Measurements from ENCODE around the gene FGFR2. TPM values are rescaled to one million over a fixed set of nuclear protein-coding genes. Genes with fewer than 3 reads are reported as not detected.

FGFR2 gene
- total RNA-seq, 4 donors from 2014 or later: 22.5 to 58.0 (median 44.4) TPM

GRCh38 chr10:121568275-121568674 is 30.0 kb downstream of the FGFR2 start:
- no peaks in the 10 kb centered on the region for H3K27me3 ChIP-seq
- intact Hi-C loops (cut with DNase I): no loop called here
- H3K4me3 ChIP-seq: no peak overlapping the region
- peaks cover 0 to 15% (median 0%) of the 10 kb centered on the region in 3 donors for H3K36me3 ChIP-seq
- WGBS, 2 donors: 60 to 84% methylated on average over 2 of the region's 2 CpGs
- H3K27ac ChIP-seq: no peak overlapping the region
- DNase-seq: no peak
- H3K9me3 ChIP-seq: no peaks in the 10 kb centered on the region
- TF ChIP-seq POLR2A (IDR thresholded peaks at IDR 0.05): no peak
- TF ChIP-seq CTCF (IDR thresholded peaks at IDR 0.05): no peak
- H3K4me1 ChIP-seq: peaks cover 0 to 41% (median 17%) of the 10 kb centered on the region in 3 donors

DNA sequence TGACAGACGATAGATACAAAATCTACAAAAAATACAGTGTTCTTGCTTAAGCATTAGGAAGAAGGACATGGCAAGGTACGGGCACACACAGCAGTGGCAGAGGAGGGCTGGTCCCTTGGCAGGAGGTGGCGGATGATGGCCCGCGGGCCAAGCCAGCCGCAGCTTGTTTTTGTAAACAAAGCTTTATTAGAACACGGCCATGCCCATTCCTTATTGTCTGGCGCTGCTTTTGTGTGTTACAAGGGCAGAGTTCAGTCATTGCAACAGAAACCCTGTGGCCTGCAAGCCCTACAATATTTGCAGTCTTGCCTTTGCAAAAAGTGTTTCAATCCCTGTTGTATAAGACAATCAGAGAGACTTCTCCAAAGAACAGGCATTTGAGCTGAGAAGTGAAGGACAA is 30.7 kb downstream of the FGFR2 start:
- Histone ChIP-seq H3K36me3 (peaks cover 0 to 15% (median 0%) of the 10 kb centered on the region in 3 donors), H3K27me3 (no peaks in the 10 kb centered on the region), H3K27ac (no peak overlapping the region), H3K9me3 (no peaks in the 10 kb centered on the region), H3K4me3 (no peak overlapping the region), H3K4me1 (peaks cover 0 to 34% (median 10%) of the 10 kb centered on the region in 3 donors)
- no peak for DNase-seq
- intact Hi-C loops (cut with DNase I): no loop called here
- 27 to 52% methylated on average over 3 to 7 of the region's 8 CpGs for WGBS, 2 donors
- TF ChIP-seq POLR2A (IDR thresholded peaks at IDR 0.05) (no peak), CTCF (IDR thresholded peaks at IDR 0.05) (no peak)

- Histone ChIP-seq H3K4me1 (peaks cover 0 to 30% (median 10%) of the 10 kb centered on the region in 3 donors), H3K4me3 (no peak overlapping the region), H3K27me3 (no peaks in the 10 kb centered on the region), H3K27ac (no peak overlapping the region), H3K9me3 (no peaks in the 10 kb centered on the region), H3K36me3 (peaks cover 0 to 15% (median 0%) of the 10 kb centered on the region in 3 donors)
- intact Hi-C loops (cut with DNase I): no loop called here
- no peak for DNase-seq
- 60 to 93% methylated on average over 1 to 5 of the region's 6 CpGs for WGBS, 2 donors
- TF ChIP-seq CTCF (IDR thresholded peaks at IDR 0.05) (no peak), POLR2A (IDR thresholded peaks at IDR 0.05) (no peak)
These were observed 31.5 kb downstream of the FGFR2 start for GRCh38 chr10:121566755-121567154.

DNA sequence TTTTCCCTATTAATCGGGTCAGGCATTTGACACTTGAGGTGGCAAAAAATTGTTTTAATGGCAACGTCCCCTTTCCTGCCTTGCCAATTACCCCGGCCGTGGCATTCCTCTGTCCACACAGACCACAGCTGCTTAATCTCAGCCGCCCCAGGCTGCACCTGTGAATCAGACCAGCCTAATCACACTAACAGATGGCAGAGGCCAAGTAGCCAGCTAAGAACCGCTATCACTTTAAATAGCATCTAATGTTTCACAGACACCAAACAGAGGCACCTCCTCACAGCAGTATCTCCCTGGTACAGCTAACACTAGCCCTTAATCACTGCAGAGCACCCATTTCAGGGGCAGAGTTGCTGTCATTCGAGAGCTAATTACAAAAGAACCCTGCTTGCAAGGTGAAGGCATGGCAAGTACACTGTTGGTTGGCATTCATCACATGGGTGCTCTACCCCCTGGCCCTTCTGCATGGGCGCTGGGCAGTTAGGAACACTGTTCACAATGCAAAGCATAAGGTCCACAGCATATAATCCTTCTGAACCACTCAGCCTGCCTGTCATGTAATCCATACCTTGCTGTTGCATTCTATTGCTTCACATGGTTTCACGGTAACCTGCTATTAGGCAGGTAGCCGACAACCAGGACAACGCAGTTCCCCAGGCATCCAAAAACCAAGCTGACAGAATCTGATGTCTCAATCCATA is 38.8 kb downstream of the FGFR2 start:
- Histone ChIP-seq H3K4me1 (peaks cover 0 to 33% (median 0%) of the 10 kb centered on the region in 3 donors), H3K36me3 (peaks cover 0 to 10% (median 0%) of the 10 kb centered on the region in 3 donors), H3K4me3 (no peak overlapping the region), H3K27me3 (no peaks in the 10 kb centered on the region), H3K27ac (peak overlapping the region in 1 of 4 donors; percentile 16), H3K9me3 (no peaks in the 10 kb centered on the region)
- TF ChIP-seq POLR2A (IDR thresholded peaks at IDR 0.05): no peak
- TF ChIP-seq CTCF (IDR thresholded peaks at IDR 0.05): no peak
- intact Hi-C loops (cut with DNase I): no loop called here
- WGBS, 2 donors: 53 to 58% methylated on average over 7 to 8 of the region's 11 CpGs
- no peak for DNase-seq

GRCh38 chr10:121558238-121558637 is 40.0 kb downstream of the FGFR2 start:
- H3K4me3 ChIP-seq: no peak overlapping the region
- no peak overlapping the region for H3K27ac ChIP-seq
- intact Hi-C loops (cut with DNase I): no loop called here
- no peaks in the 10 kb centered on the region for H3K9me3 ChIP-seq
- H3K27me3 ChIP-seq: no peaks in the 10 kb centered on the region
- TF ChIP-seq CTCF (IDR thresholded peaks at IDR 0.05) (no peak), POLR2A (IDR thresholded peaks at IDR 0.05) (no peak)
- WGBS, 2 donors: 47 to 65% methylated on average over 3 of the region's 3 CpGs
- H3K4me1 ChIP-seq: peaks cover 0 to 45% (median 4%) of the 10 kb centered on the region in 3 donors
- no peak for DNase-seq
- H3K36me3 ChIP-seq: no peaks in the 10 kb centered on the region
